ENCODE data around the gene ARV1.
"Not testable (repeated sequence)": the region's sequence is repeated elsewhere in the genome, so short reads cannot be mapped to it uniquely, and the experiment has no call there.

Gene ARV1

DNA sequence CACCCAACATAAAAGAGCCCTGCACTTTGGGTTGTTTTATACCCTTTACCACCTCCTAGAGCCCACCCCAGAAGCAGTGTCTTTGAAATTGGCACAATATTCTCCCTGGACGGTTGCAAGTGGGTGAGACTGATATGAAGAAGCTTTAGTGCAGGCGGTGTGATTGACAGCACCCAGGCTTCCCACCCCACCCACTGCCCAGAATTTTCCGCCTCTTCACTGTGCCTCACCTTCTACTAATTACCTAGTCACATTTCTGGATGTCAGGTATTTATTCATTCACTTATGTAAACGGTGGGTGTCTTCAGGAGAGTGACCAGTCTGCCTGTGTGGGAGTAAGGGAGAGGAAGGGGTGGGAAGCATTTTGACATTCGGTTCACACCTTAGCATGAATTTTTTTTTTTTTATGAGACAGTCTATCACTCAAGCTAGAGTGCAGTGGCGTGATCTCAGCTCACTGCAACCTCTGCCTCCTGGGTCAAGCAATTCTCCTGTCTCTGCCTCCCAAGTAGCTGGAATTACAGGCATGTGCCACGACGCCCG, 62.9 kb downstream of the ARV1 start:
- no peak for DNase-seq (ENCODE audit: low read depth in 2 of 2)

DNA sequence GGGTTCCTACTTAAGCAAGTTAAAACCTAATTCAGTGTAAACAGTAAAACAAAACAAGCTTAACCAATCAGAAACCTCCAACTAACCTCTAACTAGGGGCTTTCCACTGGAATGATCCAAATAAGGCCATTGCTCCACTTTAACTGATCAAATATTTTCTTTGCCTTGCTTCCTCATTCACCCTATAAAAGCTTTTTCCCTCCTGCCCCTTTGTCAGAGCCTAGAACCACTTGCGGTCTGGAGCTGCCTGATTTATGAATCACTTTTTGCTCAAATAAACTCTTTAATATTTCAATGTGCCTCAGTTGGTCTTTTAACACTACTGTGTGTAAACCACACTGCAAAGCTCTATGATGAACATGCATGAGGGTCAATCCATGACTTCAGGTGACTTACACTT, 65.7 kb downstream of the ARV1 start:
- DNase-seq (ENCODE audit: low read depth in 2 of 2): no peak

DNA sequence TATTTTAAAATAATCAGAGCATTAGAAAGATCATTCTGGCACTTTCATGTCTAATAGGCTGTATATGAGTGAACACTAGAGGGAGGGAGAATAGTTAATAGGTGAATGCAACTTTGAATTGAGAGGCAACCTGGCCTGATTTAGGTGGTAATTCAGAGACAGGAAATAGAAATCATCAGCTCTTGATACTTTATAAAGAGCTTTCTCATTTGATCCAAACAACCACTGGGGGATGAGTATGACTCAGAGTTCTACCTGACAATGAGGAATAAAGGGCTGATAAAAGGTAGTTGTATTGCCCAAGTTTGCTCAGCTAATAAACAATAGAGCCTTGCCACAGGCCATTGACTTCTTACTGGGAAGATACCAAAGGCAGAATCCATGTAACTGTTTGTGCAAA, 66.4 kb downstream of the ARV1 start:
- DNase-seq (ENCODE audit: low read depth in 2 of 2): no peak

DNA sequence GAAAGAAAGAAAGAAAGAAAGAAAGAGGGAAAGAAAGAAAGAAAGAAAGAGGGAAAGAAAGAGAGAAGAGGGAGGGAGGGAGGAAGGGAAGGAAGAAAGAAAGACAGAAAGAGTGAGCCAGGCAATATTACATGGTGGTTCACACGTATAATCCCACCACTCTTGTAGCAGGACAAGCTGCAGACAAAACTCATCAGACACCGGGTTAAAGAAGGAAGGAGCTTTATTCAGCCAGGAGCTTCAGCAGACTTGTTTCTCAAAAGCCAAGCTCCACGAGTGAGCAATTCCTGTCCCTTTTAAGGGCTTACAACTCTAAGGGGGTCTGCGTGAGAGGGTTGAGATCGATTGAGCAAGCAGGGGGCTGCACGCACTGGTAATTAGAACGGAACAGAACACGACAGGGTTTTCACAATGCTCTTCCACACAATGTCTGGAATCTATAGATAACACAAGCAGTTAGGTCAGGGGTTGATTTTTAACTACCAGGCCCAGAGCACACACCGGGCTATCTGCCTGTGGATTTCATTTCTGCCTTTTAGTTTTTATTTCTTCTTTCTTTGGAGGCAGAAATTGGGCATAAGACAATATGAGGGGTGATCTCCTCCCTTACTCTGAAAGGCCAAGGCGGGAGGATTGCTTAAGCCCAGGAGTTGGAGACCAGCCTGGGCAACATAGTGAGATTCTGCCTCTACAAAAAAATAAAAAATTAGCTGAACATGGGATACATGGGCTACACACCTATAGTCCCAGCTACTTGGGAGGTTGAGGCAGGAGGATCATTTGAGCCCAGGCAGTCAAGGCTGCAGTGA, 67.2 kb downstream of the ARV1 start:
- not testable (repeated sequence) for DNase-seq (ENCODE audit: low read depth in 2 of 2)

DNA sequence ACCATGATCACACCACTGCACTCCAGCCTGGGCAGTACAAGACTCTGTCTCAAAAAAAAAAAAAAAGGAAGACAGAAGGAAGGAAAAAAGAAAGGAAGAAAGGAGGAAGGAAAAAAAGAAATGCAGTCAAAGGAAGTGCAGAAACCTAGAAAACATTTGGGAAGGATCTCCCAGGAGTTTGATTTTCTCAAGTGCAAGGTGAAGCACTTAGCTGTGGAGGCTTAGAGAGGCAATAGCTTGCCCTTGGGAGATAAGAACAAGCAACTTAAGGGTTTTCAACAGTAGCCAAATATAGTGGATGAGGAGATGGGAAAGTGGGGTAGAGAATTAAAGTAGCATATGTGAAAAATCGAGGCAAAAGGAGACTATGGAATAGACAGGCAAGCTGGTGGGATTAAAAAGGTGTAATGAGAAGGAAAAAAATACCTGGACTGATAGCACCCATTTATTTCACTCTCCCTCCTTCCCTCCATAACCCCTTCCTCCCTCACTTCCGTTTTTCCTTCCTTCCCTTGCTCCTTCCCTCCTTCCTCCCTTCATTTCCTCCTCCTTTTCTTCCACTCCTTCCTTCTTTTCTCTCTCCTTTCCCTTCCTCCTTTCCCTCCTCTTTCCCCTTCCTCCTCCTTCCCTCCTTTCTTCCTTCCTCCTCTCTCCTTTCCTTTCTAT, 68.0 kb downstream of the ARV1 start:
- DNase-seq (ENCODE audit: low read depth in 2 of 2): no peak

DNA sequence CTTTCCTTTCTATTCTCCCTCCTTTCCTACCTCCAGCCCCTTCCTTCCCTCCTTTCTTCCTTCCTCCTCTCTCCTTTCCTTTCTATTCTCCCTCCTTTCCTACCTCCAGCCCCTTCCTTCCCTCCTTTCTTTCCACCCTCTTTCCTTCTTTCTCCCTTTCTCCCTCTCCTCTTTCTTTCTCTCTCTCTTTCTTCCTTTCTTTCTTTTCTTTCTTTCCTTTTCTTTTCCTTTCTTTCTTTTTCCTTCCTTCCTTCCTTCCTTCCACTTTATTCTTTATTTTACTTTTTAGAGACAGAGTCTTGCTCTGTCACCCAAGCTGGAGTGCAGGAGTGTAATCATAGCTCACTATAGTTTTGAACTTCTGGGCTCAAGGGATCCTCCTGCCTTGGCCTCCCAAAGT, 68.6 kb downstream of the ARV1 start:
- DNase-seq (ENCODE audit: low read depth in 2 of 2): not testable (repeated sequence)

DNA sequence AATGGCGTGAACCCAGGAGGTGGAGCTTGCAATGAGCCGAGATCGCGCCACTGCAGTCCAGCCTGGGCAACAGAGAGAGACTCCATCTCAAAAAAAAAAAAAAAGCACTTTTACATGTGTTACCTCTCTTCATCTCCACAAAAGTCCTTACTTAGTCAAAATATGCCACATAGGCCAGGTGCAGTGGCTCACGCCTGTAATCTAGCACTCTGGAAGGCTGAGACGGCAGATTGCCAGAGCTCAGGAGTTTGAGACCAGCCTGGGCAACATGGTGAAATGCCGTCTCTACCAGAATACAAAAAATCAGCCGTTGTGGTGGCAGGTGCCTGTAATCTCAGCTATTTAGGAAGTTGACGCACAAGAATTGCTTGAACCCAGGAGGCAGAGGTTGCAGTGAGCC, 69.5 kb downstream of the ARV1 start:
- DNase-seq (ENCODE audit: low read depth in 2 of 2): not testable (repeated sequence)

DNA sequence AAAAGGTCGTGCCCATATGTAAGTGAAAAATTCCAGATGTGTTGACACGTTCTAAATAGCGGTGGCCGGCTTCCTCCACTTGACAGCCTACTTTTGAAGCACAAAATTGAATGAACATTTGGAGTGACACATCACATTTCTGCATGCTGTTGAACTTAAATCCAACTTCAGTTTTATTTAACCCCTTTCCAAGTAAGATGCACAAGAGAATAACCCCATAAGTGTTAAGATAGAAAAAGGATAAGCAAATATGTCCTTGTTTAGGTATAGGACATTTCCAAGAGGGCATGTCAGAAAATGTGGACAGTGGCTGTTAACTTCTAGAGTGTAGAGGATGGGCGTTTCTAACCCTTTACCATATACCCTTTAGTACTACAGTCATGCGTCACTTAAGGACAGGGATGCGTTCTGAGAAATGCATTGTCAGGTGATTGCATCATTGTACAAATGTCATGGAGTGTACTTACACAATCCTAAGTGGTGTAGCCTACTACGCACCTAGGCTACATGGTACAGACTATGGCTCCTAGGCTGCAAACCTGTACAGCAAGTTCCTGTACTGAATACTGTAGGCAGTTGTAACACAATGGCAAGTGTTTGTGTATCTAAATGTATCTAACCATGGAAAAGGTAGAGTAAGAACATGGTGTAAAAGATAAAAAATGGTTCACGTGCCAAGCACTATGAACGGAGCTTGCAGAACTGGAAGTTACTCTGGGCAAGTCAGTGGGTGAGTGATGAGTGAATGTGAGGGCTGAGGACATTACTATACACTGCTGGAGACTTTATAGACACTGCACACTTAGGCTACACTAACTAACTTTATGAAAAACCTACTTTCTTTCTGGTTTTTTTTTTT, 70.5 kb downstream of the ARV1 start:
- DNase-seq (ENCODE audit: low read depth in 2 of 2): no peak

Measured in stimulated activated CD4-positive, alpha-beta T cell treated with anti-CD3 and anti-CD28 coated beads, Interleukin-1b, Interleukin-23, amount 100 ng/mL, for 4 hours (primary cell).